CD4-positive, alpha-beta T cell treated with Interleukin-17A for 1 hour (primary cell): ENCODE data around the gene COQ4.

Source experiments
- DNase-seq: peaks from one replicate; pipeline ENCODE4 v3.0.0-alpha.2; 2020

COQ4 gene

GRCh38 chr9:128342971-128343680, 20.5 kb downstream of the COQ4 start:
- no peak for DNase-seq

GRCh38 chr9:128343855-128344254, 21.2 kb downstream of the COQ4 start:
- DNase-seq: no peak

DNA sequence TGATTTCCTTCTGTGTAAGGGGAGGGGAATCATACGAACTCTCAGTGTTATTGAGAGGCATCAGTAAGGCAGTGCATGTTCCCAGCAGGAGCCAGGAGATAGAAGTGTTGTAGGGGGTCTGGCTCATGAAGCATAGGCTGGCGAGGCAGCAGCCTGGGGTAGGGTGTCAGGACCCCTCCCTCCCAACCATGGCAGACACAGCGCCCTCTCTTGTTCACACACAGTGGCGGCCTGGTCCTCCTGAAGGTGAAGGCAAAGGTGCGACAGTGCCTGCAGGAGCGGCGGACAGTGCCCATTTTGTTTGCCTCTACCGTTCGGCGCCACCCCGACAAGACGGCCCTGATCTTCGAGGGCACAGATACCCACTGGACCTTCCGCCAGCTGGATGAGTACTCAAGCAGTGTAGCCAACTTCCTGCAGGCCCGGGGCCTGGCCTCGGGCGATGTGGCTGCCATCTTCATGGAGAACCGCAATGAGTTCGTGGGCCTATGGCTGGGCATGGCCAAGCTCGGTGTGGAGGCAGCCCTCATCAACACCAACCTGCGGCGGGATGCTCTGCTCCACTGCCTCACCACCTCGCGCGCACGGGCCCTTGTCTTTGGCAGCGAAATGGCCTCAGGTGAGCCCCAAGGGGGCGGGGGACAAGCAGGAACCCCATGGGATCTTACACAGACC, 22.4 kb downstream of the COQ4 start:
- no peak for DNase-seq

- DNase-seq: no peak
These were observed 26.5 kb downstream of the COQ4 start for GRCh38 chr9:128349125-128349524.

DNA sequence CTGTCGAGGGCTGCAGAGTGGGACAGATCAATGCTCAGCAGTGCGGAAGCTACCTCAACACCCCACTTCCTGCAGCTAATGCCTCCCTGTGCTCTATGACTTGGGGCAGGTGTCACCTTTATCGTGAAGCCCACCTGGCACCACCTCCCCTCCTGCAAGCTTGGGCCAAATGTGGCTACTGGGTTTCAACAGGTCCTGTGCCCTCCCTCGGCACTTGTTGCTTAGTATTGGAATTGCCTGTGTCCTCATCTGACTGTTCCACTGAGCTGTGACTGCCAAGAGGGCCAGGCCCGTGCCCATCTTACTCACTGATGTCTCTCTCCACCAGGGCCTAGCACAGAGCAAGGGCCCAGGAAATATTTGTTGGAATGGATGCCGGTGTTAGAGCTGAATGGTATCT, 27.1 kb downstream of the COQ4 start:
- no peak for DNase-seq

DNA sequence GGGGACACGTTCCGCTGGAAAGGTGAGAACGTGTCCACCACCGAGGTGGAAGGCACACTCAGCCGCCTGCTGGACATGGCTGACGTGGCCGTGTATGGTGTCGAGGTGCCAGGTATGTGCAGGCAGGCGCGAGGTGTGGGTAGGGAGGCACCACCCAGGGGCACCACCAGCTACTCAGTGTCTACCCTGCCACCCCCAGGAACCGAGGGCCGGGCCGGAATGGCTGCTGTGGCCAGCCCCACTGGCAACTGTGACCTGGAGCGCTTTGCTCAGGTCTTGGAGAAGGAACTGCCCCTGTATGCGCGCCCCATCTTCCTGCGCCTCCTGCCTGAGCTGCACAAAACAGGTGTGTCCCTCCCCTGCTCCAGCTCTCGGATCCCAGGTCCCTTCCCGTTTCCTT, 32.8 kb downstream of the COQ4 start:
- DNase-seq: no peak

GRCh38 chr9:128358090-128358489, 35.5 kb downstream of the COQ4 start:
- no peak for DNase-seq

DNA sequence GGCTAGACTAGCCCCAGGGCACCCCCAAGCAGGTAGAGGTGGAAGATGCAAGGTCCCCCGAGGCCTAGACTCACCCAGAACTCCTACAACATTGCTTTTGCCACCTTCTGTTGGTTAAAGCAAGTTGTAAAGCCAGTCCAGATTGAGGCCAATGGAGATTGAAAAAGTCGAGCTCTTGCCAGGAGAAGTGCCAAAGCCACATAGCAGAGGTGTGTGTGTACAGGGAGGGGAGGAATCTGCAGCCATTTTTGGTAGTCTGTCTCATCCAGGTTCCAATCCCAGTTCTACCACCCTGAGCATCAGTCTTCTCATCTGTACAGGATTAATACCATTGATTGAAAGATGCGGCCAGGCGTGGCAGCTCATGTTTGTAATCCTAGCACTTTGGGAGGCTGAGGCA, 36.2 kb downstream of the COQ4 start:
- no peak for DNase-seq

GRCh38 chr9:128360826-128361225, 38.2 kb downstream of the COQ4 start:
- DNase-seq: no peak

DNA sequence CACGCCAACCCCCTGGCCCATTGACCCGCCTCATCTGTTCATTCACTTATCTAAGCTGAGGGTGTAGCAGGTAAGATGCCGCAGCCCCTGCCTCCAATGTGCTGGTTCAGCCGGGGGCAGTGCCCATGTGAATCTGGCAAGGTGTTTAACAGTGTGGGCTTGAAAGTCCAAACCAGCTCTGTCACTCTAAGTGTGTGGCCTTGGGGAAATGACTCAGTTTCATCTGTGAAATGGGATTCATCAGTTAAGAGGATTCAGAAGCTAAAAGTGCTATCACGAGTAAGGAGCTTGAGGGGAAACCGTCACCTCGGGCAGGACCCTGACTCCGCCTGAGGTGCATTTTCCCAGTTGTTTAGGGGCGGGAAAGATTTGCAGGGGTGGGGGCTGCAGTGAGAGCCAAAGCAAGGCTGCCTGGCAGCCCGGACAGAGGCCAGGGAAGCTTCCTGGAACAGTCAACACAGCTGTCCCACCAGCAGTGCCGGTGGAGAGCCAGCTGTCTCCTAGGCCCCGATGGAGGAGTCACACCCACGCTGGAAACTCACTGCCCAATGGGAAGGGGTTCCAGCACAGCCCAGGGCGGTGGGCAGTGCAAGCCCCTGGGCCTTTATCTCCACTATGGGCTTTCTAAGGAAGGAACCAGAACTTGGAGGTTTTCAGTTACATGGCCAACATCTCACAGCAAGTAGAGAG, 38.8 kb downstream of the COQ4 start:
- no peak for DNase-seq

GRCh38 chr9:128361986-128362646, 39.5 kb downstream of the COQ4 start:
- peak; percentile 74 for DNase-seq

DNA sequence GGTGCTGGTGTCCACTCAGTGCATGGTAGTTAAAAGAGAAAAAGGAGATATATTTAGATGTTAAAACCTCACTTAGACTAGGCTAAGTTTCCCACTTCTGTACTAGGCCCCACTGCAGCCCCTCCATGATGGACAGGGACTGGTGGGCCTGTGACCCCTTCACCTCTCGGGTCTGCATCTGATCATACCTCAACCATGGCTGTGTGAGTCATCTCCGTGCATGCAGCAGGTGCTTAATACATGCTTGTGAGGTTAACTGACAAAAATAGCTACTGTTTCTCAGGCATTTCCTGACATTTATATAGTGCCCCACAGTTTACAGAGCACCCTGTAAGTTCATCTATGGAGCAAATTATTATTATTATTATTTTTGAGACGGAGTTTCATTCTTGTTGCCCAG, 40.1 kb downstream of the COQ4 start:
- DNase-seq: no peak

DNA sequence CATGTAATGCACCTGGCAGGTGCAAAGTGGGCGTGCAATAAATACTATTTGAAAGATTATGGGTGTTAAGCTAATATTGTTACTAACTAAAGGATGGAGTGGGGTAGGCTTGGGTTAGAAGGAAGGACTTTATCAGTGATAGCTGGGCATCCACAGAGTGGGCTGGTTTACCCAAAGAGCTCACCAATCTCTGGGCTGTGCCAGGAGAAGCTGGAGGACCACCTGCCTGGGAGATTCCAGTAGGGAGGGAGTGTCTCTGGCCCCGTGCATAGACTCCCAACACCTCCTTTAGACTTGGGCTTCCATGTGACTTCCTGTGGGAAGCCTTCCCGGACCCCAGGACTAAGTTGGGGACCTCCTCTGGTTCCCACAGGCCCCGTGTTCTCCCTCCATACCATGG, 42.9 kb downstream of the COQ4 start:
- no peak for DNase-seq

- DNase-seq: no peak
These were observed 46.5 kb downstream of the COQ4 start for GRCh38 chr9:128369024-128369706.

GRCh38 chr9:128370367-128370751, 47.7 kb downstream of the COQ4 start:
- DNase-seq: no peak

DNA sequence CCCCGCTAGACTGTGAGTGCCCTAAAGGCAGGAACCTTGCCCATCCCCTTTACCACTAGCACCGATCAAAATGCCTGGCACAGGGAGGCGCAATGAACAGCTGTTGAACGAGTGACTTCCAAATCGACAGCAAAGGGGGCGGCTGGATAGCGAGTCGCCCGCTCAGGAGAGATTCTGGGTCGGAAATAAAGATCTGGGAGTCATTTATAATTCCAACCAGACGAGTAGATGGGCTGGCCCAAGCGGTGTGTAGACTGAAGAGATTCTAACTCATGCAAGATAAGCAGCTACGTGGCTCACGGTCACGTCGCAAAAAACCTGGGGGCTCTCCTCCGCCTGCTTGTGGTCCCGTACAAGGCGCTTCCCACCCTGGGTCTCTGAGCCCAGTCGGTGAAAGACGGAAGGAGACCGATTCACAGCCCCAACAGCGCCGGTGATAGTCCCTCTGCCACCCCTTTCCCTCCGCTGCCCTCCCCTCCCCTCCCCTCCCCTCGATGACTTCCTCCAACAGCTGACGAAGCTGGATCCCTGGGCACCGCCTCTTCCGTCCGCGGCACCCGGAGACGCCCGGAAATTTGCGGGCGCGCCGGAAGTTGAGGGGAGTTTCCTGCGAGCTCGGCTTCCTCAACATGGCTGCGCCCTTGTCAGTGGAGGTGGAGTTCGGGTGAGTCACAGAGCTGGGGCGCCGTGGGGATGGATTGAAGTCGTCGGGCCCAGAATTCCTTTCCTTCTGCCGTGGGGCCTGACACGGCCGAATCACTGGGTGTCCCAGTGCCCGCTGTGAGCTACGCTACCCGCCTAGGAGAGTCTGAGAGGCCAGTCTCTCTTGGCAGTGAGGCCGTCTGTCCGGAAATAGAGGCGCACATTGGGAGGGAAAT, 48.4 kb downstream of the COQ4 start, which contains the start of gene URM1:
TSS of gene URM1 (plus strand) at position 623 of the 878 bp plus-strand sequence. CDS start at position 630, 7 bp downstream.
- DNase-seq: peak; percentile 96

- DNase-seq: no peak
These were observed 49.0 kb downstream of the COQ4 start for GRCh38 chr9:128371630-128372117.

DNA sequence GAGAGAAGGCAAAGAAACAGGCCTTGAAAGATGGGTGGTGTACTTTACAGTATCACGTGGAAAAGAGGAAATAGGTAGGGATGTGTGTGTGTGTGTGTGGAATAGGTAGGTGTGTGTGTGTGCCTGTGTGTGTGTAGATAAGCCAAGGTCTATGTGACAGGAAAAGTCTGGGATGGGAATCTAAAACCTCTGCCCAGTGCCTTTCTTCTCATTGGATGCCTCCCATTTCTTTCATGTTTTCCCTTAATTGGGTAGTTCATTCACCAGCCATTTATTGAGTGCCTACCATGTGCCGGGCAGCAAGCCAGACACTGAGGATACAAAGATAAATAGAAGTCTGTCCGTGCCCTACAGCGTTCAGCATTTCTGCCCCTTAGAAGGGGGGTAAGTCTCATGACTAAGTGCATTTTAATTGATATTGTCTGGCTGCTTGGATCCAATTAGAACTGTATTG, 49.6 kb downstream of the COQ4 start:
- DNase-seq: peak; percentile 2

DNA sequence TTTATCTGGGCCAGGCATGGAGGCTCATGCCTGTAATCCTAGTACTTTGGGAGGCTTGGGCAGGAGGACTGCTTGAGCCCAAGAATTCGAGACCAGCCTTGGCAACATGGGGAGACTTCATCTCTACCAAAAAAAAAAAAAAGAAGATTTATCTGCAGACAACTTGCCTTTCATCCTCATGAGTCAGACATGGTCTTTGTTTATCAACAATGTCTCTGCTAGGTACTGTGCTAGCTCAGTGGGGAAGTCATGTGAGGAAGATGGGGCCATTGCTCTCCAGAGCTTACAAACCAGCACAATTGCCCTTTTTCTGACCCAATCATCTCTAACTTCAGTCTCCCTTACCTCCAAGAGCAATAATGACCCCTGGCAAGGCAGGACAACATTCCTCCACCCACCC, 50.1 kb downstream of the COQ4 start:
- DNase-seq: no peak

DNA sequence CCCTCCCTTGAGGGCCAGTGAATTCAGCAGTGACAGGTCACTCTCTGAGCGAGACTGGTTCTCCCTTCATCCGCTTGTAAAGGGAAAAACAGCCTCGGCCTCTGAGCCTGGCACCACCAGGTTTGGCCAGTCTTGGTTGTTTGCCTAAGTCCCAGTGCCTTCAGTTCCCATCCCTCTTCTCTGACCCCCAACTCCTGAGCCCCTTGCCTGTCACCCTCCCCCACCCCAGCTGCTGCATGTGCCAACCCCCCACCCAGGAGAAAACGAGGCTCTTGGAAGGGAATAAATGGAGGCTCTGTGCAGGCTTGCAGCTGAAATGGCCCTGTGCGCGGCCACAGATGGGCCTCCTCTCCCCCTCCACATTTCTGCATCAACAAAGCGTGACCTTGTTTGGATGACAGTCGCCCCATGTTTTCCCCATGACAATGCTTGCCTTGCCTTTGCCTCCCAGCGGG, 51.6 kb downstream of the COQ4 start:
- no peak for DNase-seq

DNA sequence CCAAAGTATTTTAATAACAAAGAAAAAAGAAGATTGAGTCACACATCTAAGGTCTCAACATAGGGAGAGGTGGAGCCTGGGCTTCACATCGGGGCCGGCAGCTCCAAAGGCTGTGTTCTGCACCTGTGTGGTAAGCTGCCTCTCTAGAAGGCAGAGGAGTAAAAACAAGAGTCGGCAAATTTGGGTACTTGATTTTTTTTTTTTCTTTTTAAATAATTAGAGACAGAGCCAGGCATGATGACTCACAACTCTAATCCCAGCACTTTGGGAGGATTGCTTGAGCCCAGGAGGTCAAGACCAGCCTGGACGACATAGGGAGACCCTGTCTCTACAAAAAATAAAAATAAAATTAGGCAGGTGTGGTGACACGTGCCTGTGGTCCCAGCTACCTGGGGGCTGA, 53.2 kb downstream of the COQ4 start:
- no peak for DNase-seq
